ENCODE measurements around the gene ORAI3. TPM values are rescaled to one million over a fixed set of nuclear protein-coding genes. Genes with fewer than 3 reads are reported as not detected.

ORAI3 gene
- total RNA-seq, 1 donor from 2014 or later = 9.4 TPM

GRCh38 chr16:30953511-30954124 lies 4.8 kb downstream of the ORAI3 start:
- Histone ChIP-seq H3K4me3 (ENCODE audit: low read length in 3 of 3) (peak overlapping the region in 1 of 3 donors; percentile 9), H3K27ac (ENCODE audit: low read depth, low read length) (no peak overlapping the region), H3K27me3 (ENCODE audit: control insufficient read depth in 3 of 3, insufficient read depth in 3 of 3, low read length in 3 of 3) (no peaks in the 10 kb centered on the region), H3K36me3 (ENCODE audit: control insufficient read depth in 3 of 3, insufficient read depth in 3 of 3, low read length in 3 of 3) (peaks cover 0 to under 1% (median 0%) of the 10 kb centered on the region in 3 donors), H3K9ac (ENCODE audit: low read depth in 1 of 3, low read length in 3 of 3) (peak overlapping the region in 2 of 3 donors; percentile 45 to 66), H3K9me3 (ENCODE audit: control insufficient read depth in 3 of 3, low read length in 3 of 3) (no peaks in the 10 kb centered on the region), H3K4me1 (ENCODE audit: control insufficient read depth in 3 of 3, insufficient read depth in 3 of 3, low read length in 3 of 3) (peaks cover 38 to 44% (median 42%) of the 10 kb centered on the region in 3 donors)

DNA sequence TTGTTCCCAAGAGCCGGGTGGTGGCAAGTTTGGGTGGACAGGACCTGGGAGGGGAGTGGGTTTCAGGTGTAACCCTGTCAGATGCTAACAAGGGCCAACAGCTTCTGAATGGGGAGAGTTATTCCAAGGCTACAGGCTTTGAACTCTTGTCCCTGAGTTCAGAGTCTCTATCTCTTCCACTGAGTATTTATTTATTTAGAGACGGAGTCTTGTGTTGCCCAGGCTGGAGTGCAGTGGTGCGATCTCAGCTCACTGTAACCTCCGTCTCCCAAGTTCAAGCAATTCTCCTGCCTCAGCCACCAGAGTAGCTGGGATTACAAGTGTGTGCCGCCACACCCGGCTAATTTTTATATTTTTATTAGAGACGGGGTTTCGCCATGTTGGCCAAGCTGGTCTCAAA lies 6.1 kb downstream of the ORAI3 start:
- Histone ChIP-seq H3K4me3 (ENCODE audit: low read length in 3 of 3) (no peak overlapping the region), H3K36me3 (ENCODE audit: control insufficient read depth in 3 of 3, insufficient read depth in 3 of 3, low read length in 3 of 3) (peaks cover 12 to 13% (median 12%) of the 10 kb centered on the region in 3 donors), H3K9me3 (ENCODE audit: control insufficient read depth in 3 of 3, low read length in 3 of 3) (no peaks in the 10 kb centered on the region), H3K27ac (ENCODE audit: low read depth, low read length) (no peak overlapping the region), H3K9ac (ENCODE audit: low read depth in 1 of 3, low read length in 3 of 3) (no peak overlapping the region), H3K27me3 (ENCODE audit: control insufficient read depth in 3 of 3, insufficient read depth in 3 of 3, low read length in 3 of 3) (no peaks in the 10 kb centered on the region), H3K4me1 (ENCODE audit: control insufficient read depth in 3 of 3, insufficient read depth in 3 of 3, low read length in 3 of 3) (peaks cover 41 to 46% (median 42%) of the 10 kb centered on the region in 3 donors)

DNA sequence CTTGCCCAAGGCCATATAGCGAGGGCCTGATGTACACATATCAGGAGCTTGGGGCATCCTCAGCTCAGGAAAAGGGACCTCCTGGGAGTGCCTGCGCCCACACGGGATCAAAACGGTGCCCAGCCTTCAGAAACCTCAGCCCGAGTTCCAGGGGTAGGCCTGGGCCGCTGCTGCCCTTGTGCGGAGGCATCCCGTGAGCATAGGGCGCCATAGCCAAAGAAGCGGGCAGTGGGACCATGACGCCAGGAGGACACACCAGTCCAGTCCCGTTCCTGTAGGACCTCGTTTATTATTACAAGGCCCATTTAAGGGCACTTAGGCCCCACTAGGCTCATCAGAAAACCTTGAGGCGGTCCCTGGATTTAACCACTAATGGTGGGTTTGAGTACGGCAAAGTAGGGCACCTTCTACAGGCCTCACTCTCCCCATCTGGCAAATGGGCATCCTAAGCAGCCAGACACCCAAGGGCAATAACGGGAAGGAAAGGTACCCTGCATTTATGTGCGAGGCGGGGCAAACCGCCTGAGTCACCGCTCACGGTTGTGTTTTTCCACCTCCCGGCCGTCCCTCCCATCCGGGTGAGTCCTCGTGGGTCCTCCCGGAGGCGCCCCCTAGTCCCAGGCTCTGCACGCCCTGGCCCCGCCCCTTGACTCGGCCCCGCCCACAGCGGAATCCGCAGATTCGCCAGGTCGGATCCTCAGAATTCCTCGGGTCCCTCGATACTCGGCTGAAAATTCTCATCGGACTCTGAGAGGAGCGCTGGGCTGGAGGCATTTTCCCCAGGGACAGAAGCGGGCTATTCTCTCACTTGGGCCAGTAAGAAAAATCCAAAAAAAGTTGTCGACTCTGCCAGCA lies 8.0 kb downstream of the ORAI3 start:
- peaks cover 26 to 35% (median 27%) of the 10 kb centered on the region in 3 donors for H3K4me1 ChIP-seq (ENCODE audit: control insufficient read depth in 3 of 3, insufficient read depth in 3 of 3, low read length in 3 of 3)
- peak overlapping the region; percentile 99 for H3K27ac ChIP-seq (ENCODE audit: low read depth, low read length)
- H3K9me3 ChIP-seq (ENCODE audit: control insufficient read depth in 3 of 3, low read length in 3 of 3) = no peaks in the 10 kb centered on the region
- H3K27me3 ChIP-seq (ENCODE audit: control insufficient read depth in 3 of 3, insufficient read depth in 3 of 3, low read length in 3 of 3) = no peaks in the 10 kb centered on the region
- peak overlapping the region; percentile 86 to 95 (median 95) for H3K4me3 ChIP-seq (ENCODE audit: low read length in 3 of 3)
- H3K36me3 ChIP-seq (ENCODE audit: control insufficient read depth in 3 of 3, insufficient read depth in 3 of 3, low read length in 3 of 3) = peaks cover 29 to 30% (median 30%) of the 10 kb centered on the region in 3 donors
- peak overlapping the region; percentile 96 to 100 (median 99) for H3K9ac ChIP-seq (ENCODE audit: low read depth in 1 of 3, low read length in 3 of 3)

GRCh38 chr16:30957456-30958174 lies 8.7 kb downstream of the ORAI3 start, which contains the start of gene SETD1A:
Gene SETD1A, plus strand, starts transcription at chr16:30957754. Its CDS starts 978 bp downstream, at chr16:30958732.
- H3K9ac ChIP-seq (ENCODE audit: low read depth in 1 of 3, low read length in 3 of 3) = peak within 1 kb of the TSS; percentile 96 to 100 (median 99)
- H3K36me3 ChIP-seq (ENCODE audit: control insufficient read depth in 3 of 3, insufficient read depth in 3 of 3, low read length in 3 of 3) = peaks cover 34 to 36% (median 35%) of the 10 kb centered on the region in 3 donors
- H3K9me3 ChIP-seq (ENCODE audit: control insufficient read depth in 3 of 3, low read length in 3 of 3) = no peaks in the 10 kb centered on the region
- H3K27ac ChIP-seq (ENCODE audit: low read depth, low read length) = peak within 1 kb of the TSS; percentile 99
- H3K27me3 ChIP-seq (ENCODE audit: control insufficient read depth in 3 of 3, insufficient read depth in 3 of 3, low read length in 3 of 3) = no peaks in the 10 kb centered on the region
- H3K4me3 ChIP-seq (ENCODE audit: low read length in 3 of 3) = peak within 1 kb of the TSS; percentile 86 to 95 (median 95)
- peaks cover 26 to 36% (median 27%) of the 10 kb centered on the region in 3 donors for H3K4me1 ChIP-seq (ENCODE audit: control insufficient read depth in 3 of 3, insufficient read depth in 3 of 3, low read length in 3 of 3)

DNA sequence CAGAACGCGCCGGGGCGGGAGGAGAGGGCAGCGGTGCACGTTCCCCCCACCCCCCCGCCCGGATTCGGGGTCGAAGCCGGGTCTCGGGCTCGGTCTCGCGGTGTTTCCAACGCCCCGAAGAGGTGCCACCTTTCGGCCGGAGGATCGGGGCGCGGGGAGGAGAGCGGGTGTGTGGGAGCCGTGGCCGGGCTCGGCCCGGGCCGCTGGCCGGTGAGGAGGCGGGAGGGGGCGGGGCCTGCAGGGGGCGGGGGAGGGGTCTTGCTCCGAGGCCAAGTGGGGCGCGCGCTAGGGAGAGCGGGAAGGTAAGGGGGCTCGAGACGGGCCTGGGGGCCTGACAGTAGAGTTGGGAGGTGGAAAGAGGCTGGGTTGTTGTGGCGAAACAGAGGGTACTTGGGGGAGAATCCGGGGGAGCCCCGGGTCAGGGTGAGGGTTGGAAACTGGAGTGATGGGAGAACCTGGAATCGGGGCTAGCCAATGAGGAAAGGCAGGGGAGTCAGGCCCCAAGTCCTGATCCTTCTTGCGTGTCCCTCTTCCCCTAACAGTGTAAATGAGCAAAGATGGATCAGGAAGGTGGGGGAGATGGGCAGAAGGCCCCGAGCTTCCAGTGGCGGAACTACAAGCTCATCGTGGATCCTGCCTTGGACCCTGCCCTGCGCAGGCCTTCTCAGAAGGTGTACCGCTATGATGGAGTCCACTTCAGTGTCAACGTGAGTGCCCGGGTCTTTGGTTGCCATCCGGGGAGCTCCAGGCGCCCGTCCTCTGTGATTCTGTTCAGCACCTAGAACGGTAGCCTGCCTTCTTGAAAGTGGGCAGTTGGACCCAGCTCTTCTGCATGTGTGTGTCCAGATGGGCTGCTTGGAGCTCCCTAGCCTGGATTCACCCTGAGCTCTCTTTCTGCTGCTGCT lies 9.6 kb downstream of the ORAI3 start:
- Histone ChIP-seq H3K36me3 (ENCODE audit: control insufficient read depth in 3 of 3, insufficient read depth in 3 of 3, low read length in 3 of 3) (peaks cover 42 to 44% (median 44%) of the 10 kb centered on the region in 3 donors), H3K27ac (ENCODE audit: low read depth, low read length) (peak overlapping the region; percentile 36), H3K4me1 (ENCODE audit: control insufficient read depth in 3 of 3, insufficient read depth in 3 of 3, low read length in 3 of 3) (peaks cover 23 to 31% (median 25%) of the 10 kb centered on the region in 3 donors), H3K9ac (ENCODE audit: low read depth in 1 of 3, low read length in 3 of 3) (peak overlapping the region; percentile 60 to 99 (median 65)), H3K9me3 (ENCODE audit: control insufficient read depth in 3 of 3, low read length in 3 of 3) (no peaks in the 10 kb centered on the region), H3K27me3 (ENCODE audit: control insufficient read depth in 3 of 3, insufficient read depth in 3 of 3, low read length in 3 of 3) (no peaks in the 10 kb centered on the region), H3K4me3 (ENCODE audit: low read length in 3 of 3) (peak overlapping the region; percentile 75 to 95 (median 95))

GRCh38 chr16:30961384-30961783 lies 12.5 kb downstream of the ORAI3 start:
- no peaks in the 10 kb centered on the region for H3K27me3 ChIP-seq (ENCODE audit: control insufficient read depth in 3 of 3, insufficient read depth in 3 of 3, low read length in 3 of 3)
- H3K27ac ChIP-seq (ENCODE audit: low read depth, low read length) = no peak overlapping the region
- no peak overlapping the region for H3K4me3 ChIP-seq (ENCODE audit: low read length in 3 of 3)
- H3K36me3 ChIP-seq (ENCODE audit: control insufficient read depth in 3 of 3, insufficient read depth in 3 of 3, low read length in 3 of 3) = peaks cover 64 to 67% (median 65%) of the 10 kb centered on the region in 3 donors
- peaks cover 15 to 21% (median 19%) of the 10 kb centered on the region in 3 donors for H3K4me1 ChIP-seq (ENCODE audit: control insufficient read depth in 3 of 3, insufficient read depth in 3 of 3, low read length in 3 of 3)
- no peak overlapping the region for H3K9ac ChIP-seq (ENCODE audit: low read depth in 1 of 3, low read length in 3 of 3)
- no peaks in the 10 kb centered on the region for H3K9me3 ChIP-seq (ENCODE audit: control insufficient read depth in 3 of 3, low read length in 3 of 3)

DNA sequence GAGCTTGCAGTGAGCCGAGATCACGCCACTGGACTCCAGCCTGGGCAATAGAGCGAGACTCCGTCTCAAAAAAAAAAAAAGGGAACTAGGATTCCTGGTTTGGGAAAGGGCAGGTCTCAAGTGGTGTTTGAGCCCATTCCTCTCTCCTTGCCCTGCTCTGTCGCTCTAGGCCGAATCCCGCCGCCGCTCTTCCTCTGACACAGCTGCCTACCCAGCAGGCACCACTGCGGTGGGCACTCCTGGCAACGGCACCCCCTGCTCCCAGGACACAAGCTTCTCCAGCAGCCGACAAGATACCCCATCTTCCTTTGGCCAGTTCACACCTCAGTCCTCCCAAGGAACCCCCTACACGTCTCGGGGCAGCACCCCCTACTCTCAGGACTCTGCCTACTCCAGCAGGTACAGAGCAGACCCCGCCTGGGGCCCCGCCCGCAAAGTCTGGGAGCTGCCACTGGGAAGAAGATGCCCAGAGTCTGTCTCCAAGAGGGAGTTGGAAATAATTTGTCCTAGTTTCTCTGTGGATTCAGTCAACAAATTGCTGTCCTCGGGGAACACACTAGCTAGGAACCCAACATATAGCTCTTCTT lies 15.2 kb downstream of the ORAI3 start:
- Histone ChIP-seq H3K27me3 (ENCODE audit: control insufficient read depth in 3 of 3, insufficient read depth in 3 of 3, low read length in 3 of 3) (no peaks in the 10 kb centered on the region), H3K9me3 (ENCODE audit: control insufficient read depth in 3 of 3, low read length in 3 of 3) (no peaks in the 10 kb centered on the region), H3K4me3 (ENCODE audit: low read length in 3 of 3) (no peak overlapping the region), H3K27ac (ENCODE audit: low read depth, low read length) (no peak overlapping the region), H3K9ac (ENCODE audit: low read depth in 1 of 3, low read length in 3 of 3) (no peak overlapping the region), H3K36me3 (ENCODE audit: control insufficient read depth in 3 of 3, insufficient read depth in 3 of 3, low read length in 3 of 3) (peaks cover 79 to 80% (median 80%) of the 10 kb centered on the region in 3 donors), H3K4me1 (ENCODE audit: control insufficient read depth in 3 of 3, insufficient read depth in 3 of 3, low read length in 3 of 3) (peaks cover 2 to 7% (median 6%) of the 10 kb centered on the region in 3 donors)

DNA sequence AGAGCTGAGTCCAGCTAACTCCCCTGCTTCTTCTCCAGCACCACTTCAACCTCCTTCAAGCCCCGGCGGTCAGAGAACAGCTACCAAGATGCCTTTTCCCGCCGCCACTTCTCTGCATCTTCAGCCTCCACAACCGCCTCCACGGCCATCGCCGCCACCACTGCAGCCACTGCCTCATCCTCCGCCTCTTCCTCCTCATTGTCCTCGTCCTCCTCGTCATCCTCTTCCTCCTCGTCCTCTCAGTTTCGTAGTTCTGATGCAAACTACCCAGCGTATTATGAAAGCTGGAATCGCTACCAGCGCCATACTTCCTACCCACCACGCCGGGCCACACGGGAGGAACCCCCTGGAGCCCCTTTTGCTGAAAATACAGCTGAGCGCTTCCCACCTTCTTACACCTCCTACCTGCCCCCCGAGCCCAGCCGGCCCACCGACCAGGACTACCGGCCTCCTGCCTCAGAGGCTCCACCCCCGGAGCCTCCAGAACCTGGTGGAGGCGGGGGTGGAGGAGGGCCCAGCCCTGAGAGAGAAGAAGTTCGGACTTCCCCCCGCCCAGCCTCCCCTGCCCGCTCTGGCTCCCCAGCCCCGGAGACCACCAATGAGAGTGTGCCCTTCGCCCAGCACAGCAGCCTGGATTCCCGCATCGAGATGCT lies 15.8 kb downstream of the ORAI3 start:
- peaks cover 80 to 81% (median 80%) of the 10 kb centered on the region in 3 donors for H3K36me3 ChIP-seq (ENCODE audit: control insufficient read depth in 3 of 3, insufficient read depth in 3 of 3, low read length in 3 of 3)
- no peaks in the 10 kb centered on the region for H3K9me3 ChIP-seq (ENCODE audit: control insufficient read depth in 3 of 3, low read length in 3 of 3)
- H3K4me1 ChIP-seq (ENCODE audit: control insufficient read depth in 3 of 3, insufficient read depth in 3 of 3, low read length in 3 of 3) = peaks cover 0 to 3% (median 0%) of the 10 kb centered on the region in 3 donors
- H3K4me3 ChIP-seq (ENCODE audit: low read length in 3 of 3) = no peak overlapping the region
- no peak overlapping the region for H3K9ac ChIP-seq (ENCODE audit: low read depth in 1 of 3, low read length in 3 of 3)
- H3K27ac ChIP-seq (ENCODE audit: low read depth, low read length) = no peak overlapping the region
- no peaks in the 10 kb centered on the region for H3K27me3 ChIP-seq (ENCODE audit: control insufficient read depth in 3 of 3, insufficient read depth in 3 of 3, low read length in 3 of 3)
